Transverse colon (tissue), 4 donors: ENCODE results near the gene CDS1. TPM values are rescaled to one million over a fixed set of nuclear protein-coding genes. Genes with fewer than 3 reads are reported as not detected.
A peak's percentile ranks its signal among the peaks of the same experiment; 100 is the strongest.

Experiments used
- DNase-seq: peaks from one replicate; pipeline ENCODE4 v3.0.0-alpha.2; 2019
- H3K27ac ChIP-seq, 4 donors: fragments of 200-600 bp; sonication (generic); 2 replicates each; pipeline ENCODE4 v1.5.1; 2016 to 2018; ENCODE audit warnings: inconsistent platforms in 4 of 4
- H3K27me3 ChIP-seq: fragments of 200-600 bp; sonication (generic); 2 replicates; pipeline ENCODE4 v1.5.1; 2017; ENCODE audit warnings: inconsistent platforms
- H3K36me3 ChIP-seq, 4 donors: fragments of 200-600 bp; sonication (generic); 2 replicates each; pipeline ENCODE4 v1.5.1; 2017 to 2019; ENCODE audit warnings: inconsistent platforms in 4 of 4
- H3K4me1 ChIP-seq, 4 donors: fragments of 200-600 bp; sonication (generic); 2 replicates each; pipeline ENCODE4 v1.5.1; 2017 to 2020; ENCODE audit warnings: inconsistent platforms in 4 of 4
- H3K4me3 ChIP-seq, 4 donors: fragments of 200-600 bp; sonication (generic); 1 replicate in 1 of 4; 2 replicates in 3 of 4; pipeline versions ENCODE4 v1.5.1 to v1.6.1; 2017 to 2019; ENCODE audit warnings: inconsistent platforms in 4 of 4
- H3K9me3 ChIP-seq, 2 donors: fragments of 200-600 bp; sonication (generic); 2 replicates each; pipeline ENCODE4 v1.5.1; 2017 to 2019; ENCODE audit warnings: inconsistent platforms in 2 of 2
- EP300 ChIP-seq: sonication (generic); formaldehyde crosslinking; IDR thresholded peaks from one replicate; pipeline ENCODE4 v1.6.1; 2017; ENCODE audit warnings: antibody characterized with exemption, low read depth
- POLR2A ChIP-seq: fragments of 450-650 bp; IDR thresholded peaks from one replicate; pipeline ENCODE4 v1.6.1; 2016; ENCODE audit warnings: antibody characterized with exemption, mild to moderate bottlenecking, moderate library complexity
- POLR2AphosphoS5 ChIP-seq, 3 donors: sonication (generic); formaldehyde crosslinking; IDR thresholded peaks; one replicate each; pipeline ENCODE4 v1.6.1; 2016; ENCODE audit warnings: antibody characterized with exemption in 3 of 3
- WGBS, 2 donors: methylation state at CpG; one replicate each; pipeline ENCODE4 v1.1.5; 2018; ENCODE audit warnings: low coverage in 1 of 2; 5-methylcytosine and 5-hydroxymethylcytosine counted together
- in situ Hi-C, 4 donors: fragments of 200-750 bp; cut with MboI; loops; one replicate each; pipeline versions ENCODE4 v1.15.0 to v1.15.1; 2017; ENCODE audit warnings: low sequenced_read_pairs in 3 of 4, low pct_ligation_motif_present in 1 of 4, low pct_unique_long_range_greater_than_20kb in 1 of 4
- intact Hi-C: fragments of 100-400 bp; cut with DNase I; formaldehyde crosslinking; loops from one replicate; pipeline ENCODE4 v1.15.1; 2023; ENCODE audit warnings: low total_unique reads
- total RNA-seq, 4 donors: library from RNA; depleted of rRNA; stranded (reverse); fragments of >200 nt; gene quantifications; one replicate each; pipeline ENCODE4 v1.1.0, GENCODE V29; 2016
- TF ChIP-seq, protein P1 (sequence below), 5 experiments: fragments of 200-600 bp in 3 of 5; fragments of 450-650 bp in 2 of 5; sonication (generic) in 3 of 5; IDR thresholded peaks; 1 replicate in 2 of 5; 2 replicates in 3 of 5; pipeline ENCODE4 v1.5.1; 2016 to 2017; ENCODE audit warnings: antibody characterized with exemption in 5 of 5, inconsistent platforms in 3 of 5, mild to moderate bottlenecking in 2 of 5, moderate library complexity in 1 of 5

CDS1 gene
- total RNA-seq, 4 donors from 2014 or later, result 21.6 to 44.0 (median 34.5) TPM

DNA sequence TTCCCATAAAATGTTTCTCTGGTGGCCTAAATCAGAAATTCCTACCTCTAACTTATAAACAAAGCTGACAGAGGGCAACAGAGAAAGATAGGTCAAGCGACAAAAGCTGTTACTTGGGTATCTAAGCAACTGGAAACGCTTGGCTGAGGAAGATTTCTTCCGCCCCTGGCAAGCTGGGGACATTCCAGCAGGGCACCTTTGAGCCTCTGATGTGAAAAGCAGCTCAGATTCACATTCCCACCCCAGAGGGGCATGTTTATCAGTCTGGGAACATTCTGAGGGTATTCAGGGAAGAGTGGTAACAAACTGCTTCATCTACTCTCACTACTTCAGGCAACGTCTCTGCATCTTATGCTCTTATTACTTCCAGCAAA, 3.5 kb upstream of the CDS1 start:
- Histone ChIP-seq H3K9me3 (no peaks in the 10 kb centered on the region), H3K36me3 (no peaks in the 10 kb centered on the region), H3K4me3 (no peak overlapping the region), H3K27ac (no peak overlapping the region), H3K4me1 (peaks cover 4 to 9% (median 5%) of the 10 kb centered on the region in 4 donors), H3K27me3 (peaks cover 4% of the 10 kb centered on the region)
- no peak for DNase-seq
- in situ Hi-C loops (no loop called here), intact Hi-C loops (no loop called here)
- TF ChIP-seq, protein P1, sequence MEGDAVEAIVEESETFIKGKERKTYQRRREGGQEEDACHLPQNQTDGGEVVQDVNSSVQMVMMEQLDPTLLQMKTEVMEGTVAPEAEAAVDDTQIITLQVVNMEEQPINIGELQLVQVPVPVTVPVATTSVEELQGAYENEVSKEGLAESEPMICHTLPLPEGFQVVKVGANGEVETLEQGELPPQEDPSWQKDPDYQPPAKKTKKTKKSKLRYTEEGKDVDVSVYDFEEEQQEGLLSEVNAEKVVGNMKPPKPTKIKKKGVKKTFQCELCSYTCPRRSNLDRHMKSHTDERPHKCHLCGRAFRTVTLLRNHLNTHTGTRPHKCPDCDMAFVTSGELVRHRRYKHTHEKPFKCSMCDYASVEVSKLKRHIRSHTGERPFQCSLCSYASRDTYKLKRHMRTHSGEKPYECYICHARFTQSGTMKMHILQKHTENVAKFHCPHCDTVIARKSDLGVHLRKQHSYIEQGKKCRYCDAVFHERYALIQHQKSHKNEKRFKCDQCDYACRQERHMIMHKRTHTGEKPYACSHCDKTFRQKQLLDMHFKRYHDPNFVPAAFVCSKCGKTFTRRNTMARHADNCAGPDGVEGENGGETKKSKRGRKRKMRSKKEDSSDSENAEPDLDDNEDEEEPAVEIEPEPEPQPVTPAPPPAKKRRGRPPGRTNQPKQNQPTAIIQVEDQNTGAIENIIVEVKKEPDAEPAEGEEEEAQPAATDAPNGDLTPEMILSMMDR (IDR thresholded peaks at IDR 0.05), result no peak
- TF ChIP-seq POLR2AphosphoS5 (IDR thresholded peaks at IDR 0.05), result no peak
- TF ChIP-seq EP300, result no peak
- no peak for TF ChIP-seq POLR2A
- 75 to 94% methylated on average over 4 of the region's 4 CpGs for WGBS, 2 donors

DNA sequence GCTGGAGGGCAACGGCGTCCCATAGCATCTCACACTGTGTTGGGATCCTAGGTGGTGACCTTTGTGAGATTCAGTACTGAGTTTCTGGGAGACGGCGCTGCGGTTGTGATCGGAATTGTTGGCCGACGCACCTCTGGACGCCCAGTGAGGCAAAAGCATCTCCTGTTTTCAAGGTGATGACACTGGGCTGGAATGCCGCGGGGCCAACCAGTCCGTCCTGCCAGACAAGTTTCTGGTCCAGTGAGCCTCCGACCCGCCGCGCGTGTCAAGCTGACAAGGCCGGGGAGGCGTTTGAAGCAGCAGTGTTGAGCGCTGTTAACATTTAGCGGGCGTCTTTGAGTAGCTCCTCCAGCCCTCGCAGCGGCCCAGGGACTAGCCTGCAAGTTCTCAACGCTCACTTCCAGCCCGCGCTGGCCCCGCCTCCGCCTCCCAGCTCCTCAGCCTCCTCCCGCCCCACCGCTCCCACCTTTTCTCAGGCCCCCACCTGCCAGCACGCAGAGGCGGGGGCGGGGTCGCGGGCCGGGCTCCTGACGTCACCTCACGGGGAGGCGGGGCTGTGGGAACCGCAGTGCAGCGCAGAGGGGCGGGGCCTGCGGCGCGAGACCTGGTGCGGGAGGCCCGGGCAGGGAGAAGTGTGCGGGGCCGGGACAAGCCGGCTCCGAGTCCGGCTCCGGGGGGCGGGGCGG, 482 bp upstream of the CDS1 start:
- in situ Hi-C loops, result no loop called here

DNA sequence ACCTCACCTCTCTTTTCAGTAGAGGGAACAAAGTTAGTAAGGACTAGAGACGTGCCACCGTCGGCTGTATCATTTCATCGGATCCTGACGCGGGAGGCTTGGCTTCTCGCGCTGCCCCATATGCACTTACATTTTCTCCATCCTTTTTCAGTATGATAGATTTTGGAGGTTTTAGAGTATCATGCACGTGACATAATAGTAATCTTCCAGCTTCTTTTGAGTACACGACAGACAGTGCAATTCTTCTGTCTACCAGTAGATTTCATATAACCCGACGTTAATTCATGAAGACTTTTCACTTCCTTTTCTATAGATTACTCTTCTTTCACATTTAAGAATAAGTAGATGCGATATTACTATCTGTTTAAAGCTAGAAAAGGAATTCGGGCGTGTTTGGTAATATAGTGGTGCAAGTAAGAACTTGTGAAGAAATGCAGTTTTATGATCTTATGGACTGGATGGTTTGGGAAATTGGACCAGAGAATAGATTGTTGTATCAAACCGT, 1.0 kb downstream of the CDS1 start:
- Histone ChIP-seq H3K4me1 (peaks cover 4 to 11% (median 5%) of the 10 kb centered on the region in 4 donors), H3K36me3 (no peaks in the 10 kb centered on the region), H3K9me3 (no peaks in the 10 kb centered on the region), H3K27me3 (peaks cover 4% of the 10 kb centered on the region), H3K4me3 (peak overlapping the region; percentile 67 to 93 (median 72)), H3K27ac (peak overlapping the region; percentile 86 to 91 (median 90))
- no peak for DNase-seq
- WGBS, 2 donors, result 13 to 18% methylated on average over 8 to 16 of the region's 16 CpGs
- in situ Hi-C loops (no loop called here), intact Hi-C loops (no loop called here)
- no peak for TF ChIP-seq POLR2AphosphoS5 (IDR thresholded peaks at IDR 0.05)
- TF ChIP-seq, protein P1 (IDR thresholded peaks at IDR 0.05), result peak in 1 of 5 experiments; percentile 39

More for the DNA sequence above, 482 bp upstream of the CDS1 start:
- Histone ChIP-seq H3K36me3 (no peaks in the 10 kb centered on the region), H3K4me3 (peak overlapping the region; percentile 67 to 93 (median 72)), H3K9me3 (no peaks in the 10 kb centered on the region), H3K4me1 (peaks cover 4 to 11% (median 5%) of the 10 kb centered on the region in 4 donors), H3K27me3 (peaks cover 4% of the 10 kb centered on the region), H3K27ac (peak overlapping the region; percentile 86 to 91 (median 90))
- WGBS, 2 donors, result 4 to 18% methylated on average over 3 to 37 of the region's 56 CpGs
- intact Hi-C loops, result no loop called here
- DNase-seq, result peak; percentile 97
- TF ChIP-seq POLR2A (peak; percentile 50), POLR2AphosphoS5 (IDR thresholded peaks at IDR 0.05) (peak; percentile 32 to 69 (median 61)), EP300 (no peak)
- TF ChIP-seq, protein P1 (IDR thresholded peaks at IDR 0.05), result peak in 2 of 5 experiments; percentile 19

DNA sequence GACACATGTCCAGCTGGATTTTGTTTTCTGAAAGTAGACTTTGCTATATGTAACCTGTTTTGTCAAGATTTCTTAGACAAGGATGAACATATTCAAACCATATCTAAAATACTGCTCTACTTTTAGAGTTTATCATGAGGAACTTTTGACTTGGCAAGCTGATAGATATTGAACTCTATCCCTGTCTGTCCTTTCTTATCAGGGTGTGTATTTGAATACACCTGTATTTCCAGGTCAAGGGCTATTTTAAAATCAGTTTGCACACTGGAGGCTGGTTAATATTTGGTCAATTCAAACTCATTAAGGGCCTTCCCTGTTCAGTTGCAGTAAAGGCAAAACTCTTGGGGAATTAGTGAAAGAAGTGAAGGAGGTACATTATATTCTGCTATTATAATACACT, 2.3 kb downstream of the CDS1 start:
- H3K27ac ChIP-seq, result peak overlapping the region; percentile 27 to 91 (median 90)
- H3K9me3 ChIP-seq, result no peaks in the 10 kb centered on the region
- TF ChIP-seq POLR2AphosphoS5 (IDR thresholded peaks at IDR 0.05) (no peak), EP300 (no peak), POLR2A (no peak)
- TF ChIP-seq, protein P1 (IDR thresholded peaks at IDR 0.05), result no peak
- no peaks in the 10 kb centered on the region for H3K36me3 ChIP-seq
- peaks cover 4% of the 10 kb centered on the region for H3K27me3 ChIP-seq
- no peak for DNase-seq
- intact Hi-C loops (no loop called here), in situ Hi-C loops (no loop called here)
- peak overlapping the region in 2 of 4 donors; percentile 1 to 93 for H3K4me3 ChIP-seq
- H3K4me1 ChIP-seq, result peaks cover 4 to 11% (median 5%) of the 10 kb centered on the region in 4 donors
